ENCODE measurements around the gene CHRNB1. TPM values are rescaled to one million over a fixed set of nuclear protein-coding genes. Genes with fewer than 3 reads are reported as not detected.

Gene CHRNB1, protein sequence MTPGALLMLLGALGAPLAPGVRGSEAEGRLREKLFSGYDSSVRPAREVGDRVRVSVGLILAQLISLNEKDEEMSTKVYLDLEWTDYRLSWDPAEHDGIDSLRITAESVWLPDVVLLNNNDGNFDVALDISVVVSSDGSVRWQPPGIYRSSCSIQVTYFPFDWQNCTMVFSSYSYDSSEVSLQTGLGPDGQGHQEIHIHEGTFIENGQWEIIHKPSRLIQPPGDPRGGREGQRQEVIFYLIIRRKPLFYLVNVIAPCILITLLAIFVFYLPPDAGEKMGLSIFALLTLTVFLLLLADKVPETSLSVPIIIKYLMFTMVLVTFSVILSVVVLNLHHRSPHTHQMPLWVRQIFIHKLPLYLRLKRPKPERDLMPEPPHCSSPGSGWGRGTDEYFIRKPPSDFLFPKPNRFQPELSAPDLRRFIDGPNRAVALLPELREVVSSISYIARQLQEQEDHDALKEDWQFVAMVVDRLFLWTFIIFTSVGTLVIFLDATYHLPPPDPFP
- 10 to 100 TPM; 12.1 to 17.6 TPM for total RNA-seq

DNA sequence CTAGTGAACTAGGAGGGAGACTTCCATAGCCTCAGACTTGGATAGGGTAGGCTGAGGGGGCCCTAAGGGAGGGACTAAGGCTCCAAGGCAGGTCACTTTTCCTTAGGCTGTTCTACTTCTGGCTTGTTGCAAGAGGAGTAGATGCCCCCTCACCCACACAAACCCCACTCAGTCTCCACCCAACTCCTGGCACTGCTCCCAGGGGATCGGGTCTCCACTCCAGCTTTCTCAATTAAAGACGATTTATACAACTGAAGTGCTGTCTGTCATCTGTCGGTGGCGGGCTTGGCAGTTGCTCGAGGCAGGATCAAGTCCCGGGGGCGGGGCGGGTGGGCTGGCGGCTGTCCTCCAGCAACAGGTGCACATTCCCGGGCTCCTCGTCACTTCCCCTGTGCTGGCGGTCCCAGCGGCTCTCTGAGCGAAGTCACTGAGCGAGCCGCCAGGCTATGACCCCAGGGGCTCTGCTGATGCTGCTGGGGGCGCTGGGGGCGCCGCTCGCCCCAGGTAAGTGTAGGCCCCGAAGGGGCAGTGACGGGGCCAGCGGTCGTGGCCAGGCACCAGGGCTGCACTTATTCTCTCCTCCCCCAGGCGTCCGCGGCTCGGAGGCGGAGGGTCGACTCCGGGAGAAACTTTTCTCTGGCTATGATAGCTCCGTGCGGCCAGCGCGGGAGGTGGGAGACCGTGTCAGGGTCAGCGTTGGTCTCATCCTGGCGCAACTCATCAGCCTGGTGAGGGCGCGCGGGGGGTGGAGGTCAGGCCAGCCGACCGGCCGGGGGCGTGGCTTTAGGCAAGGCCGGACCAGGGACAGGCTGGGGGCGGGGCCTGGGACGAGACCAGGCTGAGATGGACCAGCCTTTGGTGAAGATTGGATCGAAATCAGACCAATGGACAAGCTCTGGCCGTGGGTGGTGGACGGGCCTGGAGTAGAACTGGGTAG is at the start of gene CHRNB1:
Gene CHRNB1 (plus strand): TSS at position 380 of the 937 bp plus-strand sequence. CDS start 67 bp downstream, at position 447.
- no peak within 1 kb of the TSS for H3K27ac Mint-ChIP-seq
- no peak for DNase-seq (ENCODE audit: low spot score in 2 of 2)

DNA sequence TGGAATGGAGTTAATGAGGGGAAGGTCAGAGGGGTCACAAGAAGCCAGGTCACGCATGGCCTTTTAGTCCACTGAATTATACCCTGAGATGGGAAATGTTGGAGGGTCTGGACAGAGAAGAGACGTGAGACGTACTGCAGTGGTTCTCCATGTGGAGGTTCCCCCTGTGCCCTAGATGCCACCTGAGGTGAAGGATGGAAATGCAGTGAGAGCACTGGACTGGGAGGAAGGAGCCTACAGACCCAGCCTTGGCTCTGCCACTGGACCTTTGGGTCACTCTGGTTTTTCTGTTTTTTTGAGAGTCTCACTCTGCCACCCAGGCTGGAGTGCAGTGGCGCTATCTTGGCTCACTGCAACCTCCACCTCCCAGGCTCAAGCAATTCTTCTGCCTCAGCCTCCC is 48.7 kb upstream of the CHRNB1 start:
- no peaks in the 10 kb centered on the region for H3K9me3 Mint-ChIP-seq
- peaks cover 9 to 19% of the 10 kb centered on the region in 2 donors for H3K36me3 Mint-ChIP-seq
- DNase-seq (ENCODE audit: low spot score in 2 of 2) (no peak), ATAC-seq (no peak)
- no peak overlapping the region for H3K27ac Mint-ChIP-seq

More for the DNA sequence above, at the start of gene CHRNB1:
- Mint-ChIP-seq H3K9me3 (no peaks in the 10 kb centered on the region), H3K36me3 (peaks cover 0 to 10% of the 10 kb centered on the region in 2 donors)
- ATAC-seq: peak; percentile 25 to 62

DNA sequence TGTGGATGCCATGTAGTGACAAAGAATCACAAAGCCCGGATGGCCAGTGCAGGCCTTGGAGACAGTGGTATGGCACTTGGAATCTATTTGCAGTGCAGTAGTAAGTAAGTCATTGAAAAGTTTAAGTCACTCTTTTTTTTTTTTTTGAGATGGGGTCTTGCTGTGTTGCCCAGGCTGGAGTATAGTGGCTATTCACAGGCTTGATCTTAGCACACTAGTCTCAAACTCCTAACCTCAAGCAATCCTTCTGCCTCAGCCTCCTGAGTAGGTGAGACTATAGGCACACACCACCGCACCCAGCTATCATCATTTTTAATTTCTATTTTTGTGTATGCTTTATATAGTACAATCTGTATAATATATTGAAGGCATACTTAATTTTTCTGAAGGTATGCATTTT is 46.2 kb upstream of the CHRNB1 start:
- ATAC-seq (no peak), DNase-seq (ENCODE audit: low spot score in 2 of 2) (no peak)
- H3K9me3 Mint-ChIP-seq: no peaks in the 10 kb centered on the region
- H3K36me3 Mint-ChIP-seq: peaks cover 0 to 9% of the 10 kb centered on the region in 2 donors
- H3K27ac Mint-ChIP-seq: no peak overlapping the region

DNA sequence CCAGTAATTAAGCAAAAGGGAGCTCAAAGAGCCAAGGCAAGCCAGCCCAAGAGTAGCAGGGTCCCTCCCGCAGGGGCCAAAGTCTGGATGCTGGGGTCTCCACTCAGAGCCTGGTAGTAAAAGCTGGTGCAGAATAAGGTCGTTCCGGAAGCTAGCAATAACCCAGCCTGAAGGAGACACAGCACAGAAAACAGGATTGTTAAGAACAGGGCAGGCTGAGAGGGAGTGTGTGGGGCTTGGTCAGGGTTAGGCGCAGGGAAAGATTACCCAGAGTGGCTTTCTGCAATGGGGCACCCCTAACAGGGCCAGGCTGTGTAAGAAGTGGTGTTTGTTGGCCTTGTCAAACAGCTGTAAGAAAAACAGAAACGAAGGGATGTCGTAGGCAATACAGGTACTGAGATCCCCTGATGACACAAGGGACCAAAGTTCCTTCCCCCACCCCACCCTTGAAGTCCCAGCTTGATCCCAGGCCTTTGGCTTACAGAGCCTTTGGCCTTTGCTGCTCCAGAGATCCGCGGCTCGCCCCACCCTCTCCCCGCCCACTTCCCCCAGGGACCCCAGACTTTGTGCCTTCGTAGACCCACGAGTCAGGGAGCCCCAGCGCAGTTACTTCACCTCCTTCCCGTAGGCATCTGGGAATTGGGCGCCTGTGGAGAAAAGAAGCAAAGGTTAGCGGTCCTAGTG is 41.7 kb upstream of the CHRNB1 start:
- Mint-ChIP-seq H3K9me3 (no peaks in the 10 kb centered on the region), H3K27ac (peak overlapping the region; percentile 82 to 91), H3K36me3 (no peaks in the 10 kb centered on the region)
- DNase-seq (ENCODE audit: low spot score in 2 of 2): no peak
- ATAC-seq: no peak

DNA sequence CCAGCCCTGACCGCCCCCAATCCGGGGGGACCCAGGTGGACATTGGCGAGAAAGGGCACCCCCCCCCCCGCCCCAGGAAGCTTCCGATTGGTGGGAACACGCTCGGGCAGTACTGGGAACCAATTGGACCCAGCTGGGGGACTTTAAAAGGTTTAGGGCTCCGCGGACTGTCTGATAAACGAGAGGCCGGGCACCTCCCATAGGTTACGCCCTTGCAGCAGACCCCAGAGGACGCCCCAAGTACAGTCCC is 41.2 kb upstream of the CHRNB1 start:
- Mint-ChIP-seq H3K27ac (peak overlapping the region in 1 of 2 donors; percentile 82), H3K9me3 (no peaks in the 10 kb centered on the region), H3K36me3 (no peaks in the 10 kb centered on the region)
- ATAC-seq (peak in 1 of 2 donors; percentile 43), DNase-seq (ENCODE audit: low spot score in 2 of 2) (no peak)

DNA sequence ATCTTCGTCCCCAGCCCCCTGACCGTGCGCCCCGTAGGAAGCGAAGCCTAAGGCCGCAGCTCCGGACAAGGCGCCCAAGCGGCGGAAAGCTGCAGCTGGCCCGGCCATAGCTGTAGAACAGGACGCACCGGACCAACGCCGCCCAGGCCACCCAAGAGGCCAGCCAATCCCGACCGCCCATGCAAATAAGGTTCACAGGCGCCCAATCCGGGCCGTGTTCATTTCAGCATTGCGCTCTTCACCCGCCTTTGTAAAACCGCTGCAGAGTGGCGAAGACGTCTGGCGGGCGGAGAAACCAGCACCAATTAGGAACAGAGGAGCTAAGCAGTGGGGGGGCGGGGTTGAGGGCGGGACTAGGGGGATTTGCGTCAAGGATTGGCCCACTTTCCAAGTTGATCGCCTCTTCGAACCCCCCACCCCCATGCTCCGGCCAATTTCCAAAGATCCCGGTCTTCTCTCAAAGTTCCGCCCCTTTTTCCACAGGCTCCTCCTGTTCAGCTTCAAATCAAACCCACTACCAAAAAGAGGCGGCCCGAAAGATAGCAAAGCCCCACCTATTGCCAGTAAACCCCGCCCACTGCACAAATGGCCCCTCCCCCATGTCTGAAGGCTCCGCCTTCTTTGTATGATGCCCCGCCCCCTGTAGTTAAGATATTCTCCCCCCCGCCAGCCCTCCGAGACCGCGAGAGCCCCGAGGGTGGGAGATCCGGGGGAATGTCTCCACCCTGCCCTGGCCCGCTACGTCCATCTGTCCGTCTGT is 40.7 kb upstream of the CHRNB1 start, which contains the start of gene TMEM256:
Gene TMEM256 (minus strand): TSS at position 121 of the 760 bp plus-strand sequence. CDS start 13 bp downstream, at position 108.
- DNase-seq (ENCODE audit: low spot score in 2 of 2): peak; percentile 89 to 98
- H3K36me3 Mint-ChIP-seq: no peaks in the 10 kb centered on the region
- no peaks in the 10 kb centered on the region for H3K9me3 Mint-ChIP-seq
- peak; percentile 93 to 94 for ATAC-seq
- H3K27ac Mint-ChIP-seq: peak within 1 kb of the TSS; percentile 82 to 97

DNA sequence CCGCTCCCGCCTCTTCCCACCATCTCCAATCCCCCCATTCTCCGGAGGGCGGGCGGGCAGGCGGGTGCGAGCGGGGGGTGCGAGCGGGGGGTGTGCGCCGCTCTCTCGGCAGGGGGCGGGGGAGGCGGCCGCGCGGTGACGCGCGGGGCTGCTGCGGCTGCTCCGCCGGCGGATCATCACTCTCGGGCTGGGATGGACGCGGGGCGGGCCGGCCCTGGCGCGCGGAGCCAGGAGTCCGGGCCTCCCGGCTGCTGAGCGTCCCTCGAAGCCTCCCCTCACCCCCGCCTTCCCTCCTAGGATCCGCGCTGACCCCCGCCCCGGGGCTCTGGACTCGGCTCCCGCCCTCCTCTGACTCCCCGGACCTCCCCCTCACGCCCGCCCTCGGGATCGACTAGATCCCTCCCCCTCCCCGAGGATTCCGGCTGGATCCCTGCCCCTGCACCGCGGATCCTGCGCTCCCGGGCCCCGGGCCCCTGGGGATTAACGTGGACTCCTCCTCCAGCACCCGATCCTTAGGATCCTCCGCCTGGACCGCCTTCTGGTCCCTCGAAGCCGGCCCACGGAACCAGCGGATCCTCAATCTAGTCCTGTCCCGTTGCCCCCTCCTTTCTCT is 40.0 kb upstream of the CHRNB1 start:
- Mint-ChIP-seq H3K9me3 (no peaks in the 10 kb centered on the region), H3K36me3 (no peaks in the 10 kb centered on the region), H3K27ac (peak overlapping the region; percentile 82 to 97)
- ATAC-seq (peak; percentile 51 to 54), DNase-seq (ENCODE audit: low spot score in 2 of 2) (peak in 1 of 2 donors; percentile 63)

DNA sequence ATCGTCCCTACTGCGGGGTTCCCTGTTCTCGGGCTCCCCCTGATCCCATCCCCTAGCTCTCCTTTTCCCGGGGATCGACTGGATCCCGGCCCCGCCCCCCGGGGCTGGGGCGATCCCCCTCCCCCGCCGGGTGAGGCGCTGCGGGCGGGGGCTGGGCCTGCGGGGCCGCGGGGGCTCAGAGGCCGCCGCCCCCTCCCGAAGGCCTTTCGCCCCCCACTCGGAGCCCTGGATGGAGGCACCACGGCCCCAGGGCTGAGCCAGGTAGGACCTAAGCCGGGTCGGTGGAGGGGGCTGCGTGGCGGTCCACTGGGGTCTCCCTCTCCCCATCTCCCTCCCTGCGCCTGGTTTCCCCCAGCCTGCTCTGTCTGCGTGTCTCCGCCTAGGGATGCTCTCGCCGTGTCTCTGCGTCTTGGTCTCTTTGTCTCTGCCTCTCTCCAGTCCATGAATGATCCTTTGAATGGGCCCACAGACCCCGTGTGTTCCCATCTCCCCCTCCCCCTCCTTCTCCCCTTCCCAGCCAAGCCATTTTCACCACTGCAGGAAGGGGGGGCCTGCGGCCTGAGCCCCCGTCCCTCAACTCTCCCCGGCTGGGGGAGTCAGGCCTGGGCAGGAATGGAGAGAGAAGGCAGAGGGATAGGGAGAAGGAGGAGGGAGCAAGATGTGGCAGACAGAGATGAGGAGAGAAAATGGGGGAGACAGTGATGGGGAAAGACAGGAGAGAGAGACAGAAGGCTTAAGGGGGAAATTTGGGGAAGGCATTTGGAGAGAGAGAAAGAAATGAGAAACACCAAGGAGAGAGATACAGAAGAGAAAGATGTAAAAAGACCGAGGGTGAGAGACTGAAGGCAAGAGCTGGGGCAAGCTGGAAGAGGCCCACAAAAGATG is 39.3 kb upstream of the CHRNB1 start:
- DNase-seq (ENCODE audit: low spot score in 2 of 2): no peak
- ATAC-seq: no peak
- no peaks in the 10 kb centered on the region for H3K36me3 Mint-ChIP-seq
- H3K27ac Mint-ChIP-seq: peak overlapping the region; percentile 31 to 40
- H3K9me3 Mint-ChIP-seq: no peaks in the 10 kb centered on the region

DNA sequence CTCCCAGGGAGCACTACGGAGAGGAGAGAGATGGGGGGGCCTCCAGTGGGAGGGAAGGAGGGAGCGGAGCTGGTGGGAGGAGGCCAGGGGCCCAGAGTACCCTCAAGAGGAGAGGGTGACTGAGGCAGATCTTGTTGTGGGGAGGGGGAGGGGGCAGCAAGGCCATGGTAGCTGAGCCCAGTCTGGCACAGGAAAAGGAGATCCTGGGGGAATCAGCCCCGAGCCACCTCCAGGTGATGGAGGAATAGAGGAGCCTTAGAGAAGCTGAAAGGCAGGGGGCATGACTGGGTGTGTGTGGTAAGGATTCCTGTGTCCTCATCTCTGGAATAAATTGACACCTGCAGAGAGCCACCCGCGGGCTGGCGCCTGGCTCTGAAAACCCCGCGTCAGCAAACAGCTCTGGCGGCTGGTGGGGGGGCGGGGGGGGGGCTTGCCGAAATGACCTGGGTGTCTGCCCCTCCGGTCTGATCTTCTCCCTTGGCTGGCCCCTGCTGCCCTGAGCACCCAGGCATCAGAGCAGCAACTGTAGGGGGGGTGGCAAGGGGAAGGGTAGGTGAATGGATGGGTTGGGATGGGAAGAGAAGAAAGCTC is 38.5 kb upstream of the CHRNB1 start:
- no peaks in the 10 kb centered on the region for H3K36me3 Mint-ChIP-seq
- peak overlapping the region in 1 of 2 donors; percentile 40 for H3K27ac Mint-ChIP-seq

DNA sequence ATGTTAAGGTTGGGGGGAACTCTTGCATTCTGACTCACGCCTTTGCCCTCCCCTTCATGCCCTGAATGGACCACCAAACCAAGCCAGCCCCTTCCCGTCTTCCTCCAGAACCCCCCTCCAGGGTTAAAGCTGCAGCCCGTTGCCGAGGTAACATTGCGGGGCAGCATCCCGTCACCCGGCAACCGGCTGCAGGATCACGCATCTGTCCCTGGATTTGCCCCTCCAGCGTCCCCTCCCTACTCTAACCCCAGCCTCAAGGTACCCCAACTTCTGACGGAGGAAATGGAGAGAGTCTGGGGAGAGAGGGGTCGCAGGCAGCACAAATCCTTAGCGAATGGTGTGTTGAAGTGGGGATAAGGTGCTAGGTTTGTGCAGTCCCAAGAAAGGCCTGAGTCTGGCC is 37.8 kb upstream of the CHRNB1 start:
- no peak for ATAC-seq
- no peaks in the 10 kb centered on the region for H3K9me3 Mint-ChIP-seq
- H3K27ac Mint-ChIP-seq: no peak overlapping the region

More for the DNA sequence above, 38.5 kb upstream of the CHRNB1 start:
- no peaks in the 10 kb centered on the region for H3K9me3 Mint-ChIP-seq
- no peak for ATAC-seq
- no peak for DNase-seq (ENCODE audit: low spot score in 2 of 2)

DNA sequence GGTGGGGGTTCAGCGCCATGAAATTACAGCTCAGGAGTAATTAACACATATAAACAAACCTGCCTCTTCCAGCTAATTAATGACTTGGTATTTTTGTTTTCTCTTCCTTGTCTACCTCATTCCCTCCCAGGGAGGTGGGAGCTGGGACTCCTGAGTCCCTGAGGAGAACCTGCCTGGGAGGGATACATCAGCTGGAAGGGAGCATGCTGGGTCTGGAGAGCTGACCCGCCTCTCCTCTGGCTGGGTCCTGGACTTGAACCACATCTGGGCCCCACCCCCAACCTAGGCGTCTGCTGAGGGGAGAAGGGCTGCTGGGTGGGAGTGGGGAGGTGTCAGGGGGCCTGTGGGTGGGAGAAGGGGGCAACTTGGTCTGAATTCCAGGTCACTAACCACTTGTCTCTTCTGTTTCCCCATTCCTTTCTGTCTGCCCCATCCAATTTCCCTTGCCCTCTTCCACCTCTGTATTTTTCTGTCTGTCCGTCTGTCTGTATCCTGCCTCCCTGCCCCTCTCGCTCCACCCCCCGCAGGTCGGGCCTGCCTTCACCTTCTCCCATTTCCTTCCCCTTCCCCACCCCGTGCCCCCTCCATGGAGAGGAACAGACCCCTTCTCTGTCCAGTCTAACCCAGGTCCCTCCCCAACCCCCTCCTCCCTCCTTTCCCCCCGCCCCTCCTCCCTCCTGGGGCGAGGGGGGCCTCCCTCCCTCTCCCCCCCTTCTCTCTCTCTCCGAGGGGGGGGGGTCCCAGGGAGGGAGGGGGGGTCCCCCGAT is 37.2 kb upstream of the CHRNB1 start, which contains the start of gene NLGN2:
Gene NLGN2 (plus strand): TSS at position 361 of the 767 bp plus-strand sequence. CDS start 411 bp downstream, outside the sequence.
- no peak for DNase-seq (ENCODE audit: low spot score in 2 of 2)
- H3K36me3 Mint-ChIP-seq: no peaks in the 10 kb centered on the region
- no peaks in the 10 kb centered on the region for H3K9me3 Mint-ChIP-seq
- no peak within 1 kb of the TSS for H3K27ac Mint-ChIP-seq
- no peak for ATAC-seq

More for the DNA sequence above, 37.8 kb upstream of the CHRNB1 start:
- no peak for DNase-seq (ENCODE audit: low spot score in 2 of 2)
- no peaks in the 10 kb centered on the region for H3K36me3 Mint-ChIP-seq

DNA sequence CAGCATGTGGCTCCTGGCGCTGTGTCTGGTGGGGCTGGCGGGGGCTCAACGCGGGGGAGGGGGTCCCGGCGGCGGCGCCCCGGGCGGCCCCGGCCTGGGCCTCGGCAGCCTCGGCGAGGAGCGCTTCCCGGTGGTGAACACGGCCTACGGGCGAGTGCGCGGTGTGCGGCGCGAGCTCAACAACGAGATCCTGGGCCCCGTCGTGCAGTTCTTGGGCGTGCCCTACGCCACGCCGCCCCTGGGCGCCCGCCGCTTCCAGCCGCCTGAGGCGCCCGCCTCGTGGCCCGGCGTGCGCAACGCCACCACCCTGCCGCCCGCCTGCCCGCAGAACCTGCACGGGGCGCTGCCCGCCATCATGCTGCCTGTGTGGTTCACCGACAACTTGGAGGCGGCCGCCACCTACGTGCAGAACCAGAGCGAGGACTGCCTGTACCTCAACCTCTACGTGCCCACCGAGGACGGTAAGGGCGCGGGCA is 36.6 kb upstream of the CHRNB1 start:
- ATAC-seq (no peak), DNase-seq (ENCODE audit: low spot score in 2 of 2) (no peak)
- no peaks in the 10 kb centered on the region for H3K9me3 Mint-ChIP-seq
- H3K27ac Mint-ChIP-seq: no peak overlapping the region
- no peaks in the 10 kb centered on the region for H3K36me3 Mint-ChIP-seq

DNA sequence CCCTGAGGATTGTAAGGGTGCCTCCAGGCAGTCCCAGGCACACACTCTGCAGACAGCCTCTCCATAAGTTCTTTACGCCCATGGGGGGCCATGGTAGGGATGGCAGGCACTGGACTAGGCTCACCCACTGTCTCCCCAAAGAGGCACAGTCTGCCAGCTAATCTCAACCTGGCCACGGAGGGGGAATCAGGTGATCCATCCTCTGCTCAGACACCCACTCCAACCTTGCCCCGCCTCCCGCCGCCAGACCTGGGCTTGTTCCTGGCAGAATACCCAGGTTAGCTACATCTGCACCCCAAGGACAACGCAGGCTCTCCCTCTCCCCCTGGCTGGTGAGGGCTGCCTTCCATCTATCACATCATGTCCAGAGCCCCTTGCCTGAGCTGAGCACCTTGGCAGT is 36.0 kb upstream of the CHRNB1 start:
- Mint-ChIP-seq H3K36me3 (no peaks in the 10 kb centered on the region), H3K27ac (no peak overlapping the region), H3K9me3 (no peaks in the 10 kb centered on the region)
- DNase-seq (ENCODE audit: low spot score in 2 of 2) (no peak), ATAC-seq (no peak)

DNA sequence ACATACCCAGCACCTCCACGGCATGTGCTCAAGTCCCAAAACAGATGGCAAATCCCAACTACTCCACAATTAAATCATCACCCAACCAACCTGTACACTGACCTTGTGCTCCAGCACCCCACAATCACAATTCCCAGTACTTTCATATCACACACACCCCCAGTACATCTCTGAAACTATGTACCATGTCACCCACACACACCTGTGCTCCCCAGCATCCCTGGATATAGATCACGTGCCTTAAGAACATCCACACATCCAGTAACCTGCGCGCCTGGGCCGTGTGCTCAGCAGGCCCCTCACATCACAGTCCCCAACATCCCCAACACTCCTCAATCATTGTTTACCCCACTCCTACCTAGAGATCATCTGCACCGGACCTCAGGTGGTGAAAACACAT is 35.1 kb upstream of the CHRNB1 start:
- no peak for ATAC-seq
- H3K36me3 Mint-ChIP-seq: no peaks in the 10 kb centered on the region

More for the DNA sequence above, 35.1 kb upstream of the CHRNB1 start:
- Mint-ChIP-seq H3K27ac (no peak overlapping the region), H3K9me3 (no peaks in the 10 kb centered on the region)
- no peak for DNase-seq (ENCODE audit: low spot score in 2 of 2)

Data from activated naive CD4-positive, alpha-beta T cell treated with anti-CD3 and anti-CD28 coated beads, Interleukin-2, amount 50 U/mL, for 72 hours (primary cell).